IPS DF 6.9 (cell line): Measurements from ENCODE around the gene FGF2.

ENCODE experiments used
- DNase-seq: peaks from one replicate; pipeline ENCODE4 v3.0.0-alpha.2; 2013; ENCODE audit warnings: low read depth, low spot score
- H3K27ac ChIP-seq: one replicate; pipeline ENCODE4 v1.5.1; 2013; ENCODE audit warnings: low read length, control low read depth
- H3K27me3 ChIP-seq: 2 replicates; pipeline ENCODE4 v1.6.1; 2013; ENCODE audit warnings: mild to moderate bottlenecking, low read length; ENCODE audit not compliant: control insufficient read depth, insufficient read depth
- H3K36me3 ChIP-seq: 2 replicates; pipeline ENCODE4 v1.6.1; 2013; ENCODE audit warnings: low read length; ENCODE audit not compliant: control insufficient read depth, insufficient read depth
- H3K4me1 ChIP-seq: 2 replicates; pipeline ENCODE4 v1.6.1; 2013; ENCODE audit warnings: low read length; ENCODE audit not compliant: control insufficient read depth, insufficient read depth
- H3K4me3 ChIP-seq: 2 replicates; pipeline ENCODE4 v1.5.1; 2013; ENCODE audit warnings: mild to moderate bottlenecking, low read length
- H3K9me3 ChIP-seq: 2 replicates; pipeline ENCODE4 v1.6.1; 2013; ENCODE audit warnings: low read length, inconsistent platforms; ENCODE audit not compliant: control insufficient read depth, insufficient read depth
- WGBS: extraction: QIAGEN DNeasy Blood & Tissue Kit; methylation state at CpG from one replicate; pipeline ENCODE4 v1.1.7; 2013; ENCODE audit warnings: mixed read lengths, missing lambda C conversion rate; ENCODE audit not compliant: insufficient read length, insufficient coverage; 5-methylcytosine and 5-hydroxymethylcytosine counted together

Gene FGF2

GRCh38 chr4:122900314-122900713, 73.7 kb downstream of the FGF2 start:
- no peaks in the 10 kb centered on the region for H3K27me3 ChIP-seq
- H3K27ac ChIP-seq, result no peak overlapping the region
- H3K4me1 ChIP-seq, result no peaks in the 10 kb centered on the region

GRCh38 chr4:122901247-122902010, 74.8 kb downstream of the FGF2 start:
- H3K27ac ChIP-seq, result no peak overlapping the region
- no peaks in the 10 kb centered on the region for H3K27me3 ChIP-seq
- H3K9me3 ChIP-seq, result no peaks in the 10 kb centered on the region
- H3K36me3 ChIP-seq, result no peaks in the 10 kb centered on the region
- H3K4me1 ChIP-seq, result no peaks in the 10 kb centered on the region
- no peak for DNase-seq
- WGBS, result no CpG with 5 or more reads among the region's 2 CpGs
- H3K4me3 ChIP-seq, result no peak overlapping the region

More at GRCh38 chr4:122900314-122900713, 73.7 kb downstream of the FGF2 start:
- WGBS, result no CpG with 5 or more reads among the region's 3 CpGs
- no peak for DNase-seq
- Histone ChIP-seq H3K36me3 (peaks cover 2% of the 10 kb centered on the region; the same call in 1 of the 2 replicates), H3K9me3 (no peaks in the 10 kb centered on the region), H3K4me3 (no peak overlapping the region)

- H3K9me3 ChIP-seq, result no peaks in the 10 kb centered on the region
- H3K4me3 ChIP-seq, result no peak overlapping the region
- no peaks in the 10 kb centered on the region for H3K4me1 ChIP-seq
- H3K36me3 ChIP-seq, result no peaks in the 10 kb centered on the region; the same call in 1 of the 2 replicates
- no peak overlapping the region for H3K27ac ChIP-seq
- no peaks in the 10 kb centered on the region for H3K27me3 ChIP-seq
- DNase-seq, result no peak
Measured at GRCh38 chr4:122903766-122904288, 77.2 kb downstream of the FGF2 start.

- H3K4me3 ChIP-seq, result no peak overlapping the region
- H3K27me3 ChIP-seq, result no peaks in the 10 kb centered on the region
- H3K9me3 ChIP-seq, result no peaks in the 10 kb centered on the region
- no peaks in the 10 kb centered on the region for H3K4me1 ChIP-seq
- no peak for DNase-seq
- H3K27ac ChIP-seq, result no peak overlapping the region
- no CpG with 5 or more reads among the region's 7 CpGs for WGBS
- no peaks in the 10 kb centered on the region; the same call in 1 of the 2 replicates for H3K36me3 ChIP-seq
Measured at GRCh38 chr4:122906859-122907305, 80.3 kb downstream of the FGF2 start.

GRCh38 chr4:122908223-122908622, 81.6 kb downstream of the FGF2 start:
- Histone ChIP-seq H3K9me3 (no peaks in the 10 kb centered on the region), H3K36me3 (no peaks in the 10 kb centered on the region; the same call in 1 of the 2 replicates), H3K27ac (no peak overlapping the region), H3K27me3 (no peaks in the 10 kb centered on the region), H3K4me1 (no peaks in the 10 kb centered on the region), H3K4me3 (no peak overlapping the region)
- no peak for DNase-seq
- no CpG with 5 or more reads among the region's 1 CpG for WGBS

- H3K27ac ChIP-seq, result no peak overlapping the region
- WGBS, result no CpG with 5 or more reads among the region's 2 CpGs
Measured at GRCh38 chr4:122909683-122910082, 83.1 kb downstream of the FGF2 start.

GRCh38 chr4:122911588-122911987, 85.0 kb downstream of the FGF2 start:
- WGBS, result no CpG with 5 or more reads among the region's 1 CpG
- H3K36me3 ChIP-seq, result no peaks in the 10 kb centered on the region; the same call in 1 of the 2 replicates
- no peak for DNase-seq

More at GRCh38 chr4:122909683-122910082, 83.1 kb downstream of the FGF2 start:
- Histone ChIP-seq H3K4me3 (no peak overlapping the region), H3K4me1 (no peaks in the 10 kb centered on the region), H3K36me3 (no peaks in the 10 kb centered on the region; the same call in 1 of the 2 replicates), H3K9me3 (no peaks in the 10 kb centered on the region), H3K27me3 (no peaks in the 10 kb centered on the region)
- DNase-seq, result no peak

GRCh38 chr4:122912810-122913575, 86.4 kb downstream of the FGF2 start:
- no peak overlapping the region for H3K4me3 ChIP-seq
- no peaks in the 10 kb centered on the region for H3K27me3 ChIP-seq
- no peak overlapping the region for H3K27ac ChIP-seq
- WGBS, result no CpG with 5 or more reads among the region's 1 CpG
- H3K9me3 ChIP-seq, result no peaks in the 10 kb centered on the region
- no peak for DNase-seq
- no peaks in the 10 kb centered on the region for H3K4me1 ChIP-seq
- no peaks in the 10 kb centered on the region; the same call in 1 of the 2 replicates for H3K36me3 ChIP-seq

More at GRCh38 chr4:122911588-122911987, 85.0 kb downstream of the FGF2 start:
- H3K4me1 ChIP-seq, result no peaks in the 10 kb centered on the region
- no peaks in the 10 kb centered on the region for H3K9me3 ChIP-seq
- no peaks in the 10 kb centered on the region for H3K27me3 ChIP-seq
- H3K27ac ChIP-seq, result no peak overlapping the region
- no peak overlapping the region for H3K4me3 ChIP-seq

- Histone ChIP-seq H3K27ac (no peak overlapping the region), H3K9me3 (no peaks in the 10 kb centered on the region), H3K27me3 (no peaks in the 10 kb centered on the region), H3K4me3 (no peak overlapping the region), H3K4me1 (no peaks in the 10 kb centered on the region), H3K36me3 (no peaks in the 10 kb centered on the region)
- no CpG with 5 or more reads among the region's 4 CpGs for WGBS
- no peak for DNase-seq
Measured at GRCh38 chr4:122914292-122914904, 87.8 kb downstream of the FGF2 start.

GRCh38 chr4:122914938-122915337, 88.3 kb downstream of the FGF2 start:
- no peaks in the 10 kb centered on the region for H3K36me3 ChIP-seq
- WGBS, result no CpG with 5 or more reads among the region's 3 CpGs
- DNase-seq, result no peak

More at GRCh38 chr4:122914938-122915337, 88.3 kb downstream of the FGF2 start:
- Histone ChIP-seq H3K9me3 (no peaks in the 10 kb centered on the region), H3K27ac (no peak overlapping the region), H3K4me1 (no peaks in the 10 kb centered on the region), H3K4me3 (no peak overlapping the region), H3K27me3 (no peaks in the 10 kb centered on the region)
